GM23248 (cell line): ENCODE data around the gene GCGR. TPM values are rescaled to one million over a fixed set of nuclear protein-coding genes. Genes with fewer than 3 reads are reported as not detected.

Experiments
- DNase-seq: peaks from one replicate; pipeline ENCODE4 v3.0.0-alpha.2; 2015
- H2AFZ ChIP-seq: fragments of 200-600 bp; sonication (generic); 2 replicates; pipeline ENCODE4 v1.6.1; 2016; ENCODE audit warnings: antibody characterized with exemption
- H3F3A ChIP-seq: fragments of 200-600 bp; sonication (generic); 2 replicates; pipeline ENCODE4 v1.6.1; 2016; ENCODE audit warnings: mild to moderate bottlenecking, antibody characterized with exemption, mixed run types; ENCODE audit not compliant: insufficient read depth
- H3K27ac ChIP-seq: fragments of 200-600 bp; sonication (generic); 2 replicates; pipeline ENCODE4 v1.5.1; 2016; ENCODE audit warnings: mild to moderate bottlenecking
- H3K27me3 ChIP-seq: fragments of 200-600 bp; sonication (generic); replicated peaks from 2 replicates; pipeline ENCODE4 v1.6.1; 2016; ENCODE audit warnings: mild to moderate bottlenecking; ENCODE audit not compliant: insufficient read depth
- H3K36me3 ChIP-seq: fragments of 200-600 bp; sonication (generic); 2 replicates; pipeline ENCODE4 v1.6.1; 2016; ENCODE audit warnings: low read depth, mild to moderate bottlenecking
- H3K4me1 ChIP-seq: fragments of 200-600 bp; sonication (generic); 2 replicates; pipeline ENCODE4 v1.6.1; 2016; ENCODE audit warnings: mild to moderate bottlenecking; ENCODE audit not compliant: insufficient read depth
- H3K4me2 ChIP-seq: fragments of 200-600 bp; sonication (generic); one replicate; pipeline ENCODE4 v1.6.1; 2016; ENCODE audit warnings: mild to moderate bottlenecking; ENCODE audit not compliant: unreplicated experiment
- H3K4me3 ChIP-seq: fragments of 200-600 bp; sonication (generic); 2 replicates; pipeline ENCODE4 v1.5.1; 2016; ENCODE audit warnings: mild to moderate bottlenecking
- H3K79me2 ChIP-seq: fragments of 200-600 bp; sonication (generic); 2 replicates; pipeline ENCODE4 v1.6.1; 2016; ENCODE audit warnings: mild to moderate bottlenecking; ENCODE audit not compliant: insufficient read depth
- H3K9ac ChIP-seq: fragments of 200-600 bp; sonication (generic); 2 replicates; pipeline ENCODE4 v1.6.1; 2016; ENCODE audit warnings: mild to moderate bottlenecking
- H3K9me2 ChIP-seq: fragments of 200-600 bp; sonication (generic); 2 replicates; pipeline ENCODE4 v1.6.1; 2016; ENCODE audit warnings: mixed run types, mild to moderate bottlenecking, moderate library complexity; ENCODE audit not compliant: insufficient read depth
- H3K9me3 ChIP-seq: fragments of 200-600 bp; sonication (generic); one replicate; pipeline ENCODE4 v1.6.1; 2017; ENCODE audit warnings: low read depth
- H4K20me1 ChIP-seq: fragments of 200-600 bp; sonication (generic); 2 replicates; pipeline ENCODE4 v1.6.0; 2016; ENCODE audit not compliant: insufficient read depth
- EZH2 ChIP-seq: fragments of 200-600 bp; sonication (generic); IDR thresholded peaks from 2 replicates; pipeline ENCODE4 v1.6.1; 2018; ENCODE audit warnings: antibody characterized with exemption, mild to moderate bottlenecking; ENCODE audit not compliant: insufficient read depth, poor library complexity, severe bottlenecking
- EZH2phosphoT487 ChIP-seq: fragments of 200-600 bp; sonication (generic); IDR thresholded peaks from 2 replicates; pipeline ENCODE4 v1.6.1; 2018; ENCODE audit warnings: antibody characterized with exemption, moderate library complexity, mild to moderate bottlenecking, low read depth; ENCODE audit not compliant: insufficient read depth
- WGBS, 2 experiments: methylation state at CpG; one replicate each; pipeline ENCODE4 v1.1.6; 2015 to 2017; ENCODE audit warnings: low lambda C conversion rate in 2 of 2, low coverage in 1 of 2; ENCODE audit errors: missing lambda C conversion rate in 2 of 2; 5-methylcytosine and 5-hydroxymethylcytosine counted together
- in situ Hi-C: fragments of 300-500 bp; cut with MboI; formaldehyde crosslinking; loops from 2 replicates; pipeline ENCODE4 v1.15.0; 2020
- polyA plus RNA-seq: library from polyadenylated mRNA; unstranded; fragments of >200 nt; fragmentation: Nextera tagmentation; extraction: Ambion mirVana; gene quantifications from 2 replicates; pipeline ENCODE4 v1.2.1, GENCODE V29; 2016
- total RNA-seq: library from RNA; depleted of rRNA; stranded (reverse); fragments of >200 nt; shearing (Covaris generic); gene quantifications from 2 replicates; pipeline ENCODE4 v1.2.3, GENCODE V29; 2014

The GCGR gene
- total and polyA plus RNA-seq, 2 experiments from 2014 or later: not detected

DNA sequence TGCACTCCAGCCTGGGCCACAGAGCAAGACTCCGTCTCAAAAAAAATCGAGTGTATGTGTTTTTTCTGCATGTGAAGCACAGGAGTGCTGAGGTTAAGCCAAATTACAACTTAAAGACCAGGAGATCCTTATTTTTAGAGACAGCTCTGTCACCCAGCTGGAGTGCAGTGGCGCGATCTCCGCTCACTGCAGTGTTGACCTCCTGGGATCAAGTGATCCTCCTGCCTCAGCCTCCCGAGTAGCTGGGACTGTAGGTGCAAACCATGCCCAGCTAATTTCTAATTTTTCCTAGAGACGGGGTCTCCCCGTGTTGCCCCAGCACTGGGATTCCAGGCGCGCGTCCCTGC, 38.4 kb downstream of the GCGR start:
- Histone ChIP-seq H3K4me2 (no peak overlapping the region), H3K79me2 (peaks cover 12% of the 10 kb centered on the region), H3K27me3 (no peaks in the 10 kb centered on the region), H3K9me3 (no peaks in the 10 kb centered on the region), H3F3A (peaks cover 44% of the 10 kb centered on the region), H3K36me3 (peaks cover 18% of the 10 kb centered on the region; the same call in 1 of the 2 replicates), H3K4me3 (no peak overlapping the region), H4K20me1 (no peaks in the 10 kb centered on the region), H3K9me2 (no peaks in the 10 kb centered on the region), H3K9ac (no peak overlapping the region), H3K4me1 (no peaks in the 10 kb centered on the region), H3K27ac (no peak overlapping the region), H2AFZ (no peak overlapping the region)
- in situ Hi-C loops: no loop called here
- no peak for DNase-seq
- 85 to 92% methylated on average over 11 of the region's 11 CpGs for WGBS, 2 experiments
- no peak for TF ChIP-seq EZH2
- TF ChIP-seq EZH2phosphoT487: no peak

DNA sequence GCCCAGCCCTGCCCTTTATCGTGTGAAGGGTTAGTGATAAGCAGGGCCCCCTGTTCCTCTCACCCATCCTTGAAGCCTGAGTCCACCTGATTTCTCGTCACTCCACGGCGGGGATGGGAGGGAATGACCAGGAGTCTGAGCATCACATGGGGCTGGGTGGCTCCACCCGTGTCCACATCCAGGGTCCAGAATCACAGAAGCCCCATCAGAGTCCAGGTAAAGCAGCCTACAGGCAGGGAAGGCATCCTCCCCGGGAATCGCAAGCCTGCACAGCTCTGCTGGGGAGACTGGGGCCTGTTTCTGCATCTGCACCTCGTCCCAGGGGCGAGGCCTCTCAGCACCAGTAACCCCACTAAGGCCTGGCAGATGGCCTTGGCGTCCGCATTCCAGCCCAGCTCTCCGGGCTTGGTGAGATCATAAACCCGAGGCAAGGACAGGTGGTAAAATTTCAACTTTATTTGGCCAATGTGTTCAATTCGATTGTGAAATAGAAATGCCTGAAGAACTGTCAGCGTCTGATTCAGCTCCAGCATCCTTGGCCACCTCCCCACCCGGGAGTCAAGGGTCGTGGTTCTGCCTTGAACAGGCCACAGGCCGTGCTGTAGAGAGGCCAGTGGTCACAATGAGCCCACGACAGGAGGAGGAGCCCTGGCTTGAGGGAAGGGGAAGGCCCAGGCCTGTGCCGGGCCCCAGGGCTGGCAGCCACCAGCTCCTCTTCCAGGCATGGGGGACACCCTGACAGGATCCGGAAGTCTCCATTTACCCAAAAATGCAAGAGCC, 39.0 kb downstream of the GCGR start:
- 73% methylated on average over 21 of the region's 21 CpGs for WGBS, 2 experiments
- no peak overlapping the region for H3K4me2 ChIP-seq
- no peaks in the 10 kb centered on the region for H3K4me1 ChIP-seq
- H3K27ac ChIP-seq: peak overlapping the region; percentile 19; the same call in 1 of the 2 replicates
- no peak overlapping the region for H2AFZ ChIP-seq
- no peak overlapping the region for H3K9ac ChIP-seq
- in situ Hi-C loops: no loop called here
- H3K27me3 ChIP-seq: no peaks in the 10 kb centered on the region
- DNase-seq: peak; percentile 49
- H3K9me3 ChIP-seq: no peaks in the 10 kb centered on the region
- H3K9me2 ChIP-seq: no peaks in the 10 kb centered on the region
- TF ChIP-seq EZH2phosphoT487 (no peak), EZH2 (no peak)
- peaks cover 15% of the 10 kb centered on the region for H3K79me2 ChIP-seq
- peaks cover 21% of the 10 kb centered on the region; the same call in 1 of the 2 replicates for H3K36me3 ChIP-seq
- H3K4me3 ChIP-seq: no peak overlapping the region
- H3F3A ChIP-seq: peaks cover 45% of the 10 kb centered on the region
- H4K20me1 ChIP-seq: no peaks in the 10 kb centered on the region

DNA sequence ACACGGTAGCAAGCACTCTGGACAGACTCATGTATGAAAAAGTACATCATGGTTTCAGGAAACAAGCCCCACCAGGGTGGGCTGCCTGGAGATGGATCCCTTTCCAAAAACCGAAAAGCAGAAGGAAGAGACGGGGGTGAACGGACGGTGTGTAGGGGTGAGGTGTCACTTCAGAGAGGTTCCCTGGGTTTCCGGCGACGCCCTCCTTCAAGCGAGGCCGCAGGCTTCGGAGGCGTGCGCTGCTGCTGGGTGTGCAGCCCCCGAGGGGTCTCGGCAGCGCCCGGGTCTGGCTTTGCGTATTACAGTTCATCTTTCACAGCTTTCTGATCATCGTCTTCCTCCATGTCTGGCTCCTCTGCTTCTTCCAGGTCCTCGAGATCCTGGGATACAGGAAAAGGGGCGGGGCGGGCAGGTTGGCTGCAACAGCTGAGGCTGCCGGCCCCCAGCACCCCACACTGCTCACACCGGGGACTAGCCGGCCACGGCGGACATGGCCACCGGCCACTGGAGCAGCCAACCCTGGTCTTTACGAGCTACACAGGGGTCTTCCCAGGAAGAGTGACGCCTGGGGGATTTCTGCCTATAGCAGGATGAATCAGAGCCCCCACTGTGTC, 39.9 kb downstream of the GCGR start:
- Histone ChIP-seq H3K9ac (no peak overlapping the region), H3K27ac (no peak overlapping the region; the same call in 1 of the 2 replicates), H3K4me2 (no peak overlapping the region), H4K20me1 (no peaks in the 10 kb centered on the region), H3K4me1 (no peaks in the 10 kb centered on the region), H3K9me3 (no peaks in the 10 kb centered on the region), H3K79me2 (peaks cover 24% of the 10 kb centered on the region), H3K4me3 (no peak overlapping the region), H3K27me3 (no peaks in the 10 kb centered on the region), H3K36me3 (peaks cover 26% of the 10 kb centered on the region; the same call in 1 of the 2 replicates), H2AFZ (no peak overlapping the region), H3K9me2 (no peaks in the 10 kb centered on the region), H3F3A (peaks cover 50% of the 10 kb centered on the region)
- TF ChIP-seq EZH2phosphoT487 (no peak), EZH2 (no peak)
- DNase-seq: no peak
- 93 to 94% methylated on average over 29 to 30 of the region's 30 CpGs for WGBS, 2 experiments
- in situ Hi-C loops: no loop called here

DNA sequence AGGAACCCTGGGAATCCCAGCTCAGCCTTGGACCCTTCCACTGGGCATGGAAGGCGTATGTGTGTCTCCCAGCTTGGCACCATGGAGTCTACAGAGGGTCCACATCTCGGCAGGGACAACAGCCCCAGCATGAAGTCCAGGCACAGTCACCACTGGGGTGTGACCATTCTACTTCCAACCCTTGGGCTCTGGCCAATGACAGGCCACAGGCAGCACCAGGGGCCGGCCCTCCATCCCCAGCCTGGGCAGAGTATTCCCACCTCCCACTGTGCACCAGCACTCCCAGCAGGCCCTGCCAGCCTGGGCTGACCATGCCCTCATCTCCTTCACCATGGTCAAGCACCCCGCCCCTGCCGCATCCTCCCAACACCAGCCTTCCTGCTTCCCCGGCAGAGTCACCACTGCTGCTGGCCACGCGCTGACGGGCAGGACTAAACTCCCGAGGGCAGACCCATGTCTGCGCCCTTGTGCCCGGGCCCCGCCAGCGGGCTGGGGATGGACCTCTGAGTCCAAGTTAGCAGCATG, 40.4 kb downstream of the GCGR start:
- Histone ChIP-seq H3K36me3 (peaks cover 26% of the 10 kb centered on the region; the same call in 1 of the 2 replicates), H2AFZ (no peak overlapping the region), H3K4me3 (no peak overlapping the region), H3K9me3 (no peaks in the 10 kb centered on the region), H3K4me2 (no peak overlapping the region), H3K9me2 (no peaks in the 10 kb centered on the region), H3K9ac (no peak overlapping the region), H3F3A (peaks cover 50% of the 10 kb centered on the region), H3K4me1 (no peaks in the 10 kb centered on the region), H3K27ac (no peak overlapping the region), H3K27me3 (no peaks in the 10 kb centered on the region), H4K20me1 (no peaks in the 10 kb centered on the region), H3K79me2 (peaks cover 30% of the 10 kb centered on the region)
- WGBS, 2 experiments: 93 to 94% methylated on average over 13 to 14 of the region's 14 CpGs
- in situ Hi-C loops: no loop called here
- no peak for DNase-seq
- no peak for TF ChIP-seq EZH2phosphoT487
- no peak for TF ChIP-seq EZH2
